Neural cell (in vitro differentiated cells): ENCODE data around the gene CDH4. TPM values are rescaled to one million over a fixed set of nuclear protein-coding genes. Genes with fewer than 3 reads are reported as not detected.

Source experiments
- H2AFZ ChIP-seq: fragments of 200-600, 300-800 bp; sonication (generic), shearing (Covaris generic); 2 replicates; pipeline ENCODE4 v1.6.0; 2014; ENCODE audit warnings: low read depth, mild to moderate bottlenecking, antibody characterized with exemption, low read length, moderate library complexity
- H3F3A ChIP-seq: fragments of 200-600 bp; shearing (Covaris generic); 2 replicates; pipeline ENCODE4 v1.6.1; 2016; ENCODE audit warnings: mild to moderate bottlenecking, moderate library complexity, mixed read lengths, antibody characterized with exemption, low read length; ENCODE audit not compliant: insufficient read depth, poor library complexity, severe bottlenecking
- H3K27ac ChIP-seq: fragments of 200-600, 300-800 bp; sonication (generic), shearing (Covaris generic); 2 replicates; pipeline ENCODE4 v1.5.1; 2014; ENCODE audit warnings: mild to moderate bottlenecking, low read length, moderate library complexity
- H3K27me3 ChIP-seq: fragments of 300-800, 200-600 bp; sonication (generic), shearing (Covaris generic); 2 replicates; pipeline ENCODE4 v1.6.0; 2014; ENCODE audit warnings: mild to moderate bottlenecking, low read depth, low read length, moderate library complexity; ENCODE audit not compliant: insufficient read depth
- H3K36me3 ChIP-seq: fragments of 300-800, 200-600 bp; sonication (generic), shearing (Covaris generic); 2 replicates; pipeline ENCODE4 v1.5.1; 2014; ENCODE audit warnings: mild to moderate bottlenecking, antibody characterized with exemption, low read length, moderate library complexity; ENCODE audit not compliant: insufficient read depth
- H3K4me2 ChIP-seq: fragments of 300-800, 200-600 bp; sonication (generic), shearing (Covaris generic); 2 replicates; pipeline ENCODE4 v1.6.0; 2014; ENCODE audit warnings: mild to moderate bottlenecking, low read length
- H3K4me3 ChIP-seq: fragments of 300-800, 200-600 bp; sonication (generic), shearing (Covaris generic); 2 replicates; pipeline ENCODE4 v1.5.1; 2014; ENCODE audit warnings: mild to moderate bottlenecking, low read length, moderate library complexity
- H3K79me2 ChIP-seq: fragments of 200-600 bp; shearing (Covaris generic); replicated peaks from 2 replicates; pipeline ENCODE4 v1.6.0; 2014; ENCODE audit warnings: mild to moderate bottlenecking, low read length, moderate library complexity; ENCODE audit not compliant: insufficient read depth
- H3K9ac ChIP-seq: fragments of 300-800, 200-600 bp; sonication (generic), shearing (Covaris generic); 2 replicates; pipeline ENCODE4 v1.6.1; 2016; ENCODE audit warnings: mild to moderate bottlenecking, low read length, mixed read lengths
- H3K9me2 ChIP-seq: fragments of 200-600 bp; shearing (Covaris generic); 2 replicates; pipeline ENCODE4 v1.6.1; 2016; ENCODE audit warnings: mild to moderate bottlenecking, low read length, mixed read lengths; ENCODE audit not compliant: insufficient read depth
- H3K9me3 ChIP-seq: fragments of 200-600, 300-800 bp; sonication (generic), shearing (Covaris generic); 2 replicates; pipeline ENCODE4 v1.6.1; 2016; ENCODE audit warnings: mild to moderate bottlenecking, mixed run types, low read length, moderate library complexity, mixed read lengths
- H4K20me1 ChIP-seq: fragments of 200-600 bp; shearing (Covaris generic); 2 replicates; pipeline ENCODE4 v1.6.1; 2016; ENCODE audit warnings: mild to moderate bottlenecking, mixed run types; ENCODE audit not compliant: insufficient read depth
- CTCF ChIP-seq: fragments of 450-650 bp; IDR thresholded peaks from 2 replicates; pipeline ENCODE4 v1.5.1; 2014; ENCODE audit warnings: antibody characterized with exemption, mild to moderate bottlenecking, moderate library complexity; ENCODE audit not compliant: poor library complexity, severe bottlenecking
- EP300 ChIP-seq: fragments of 450-650 bp; conservative IDR thresholded peaks from 2 replicates; pipeline ENCODE4 v1.6.1; 2014; ENCODE audit warnings: antibody characterized with exemption, mild to moderate bottlenecking, moderate library complexity; ENCODE audit not compliant: poor library complexity, severe bottlenecking
- EZH2 ChIP-seq: fragments of 200-600, 300-800 bp; shearing (Covaris generic), sonication (generic); IDR thresholded peaks from 2 replicates; pipeline ENCODE4 v1.6.1; 2014; ENCODE audit warnings: antibody characterized with exemption, low read length, borderline replicate concordance, mild to moderate bottlenecking; ENCODE audit not compliant: insufficient read depth, poor library complexity, severe bottlenecking
- MXI1 ChIP-seq: fragments of 450-650 bp; conservative IDR thresholded peaks from 2 replicates; pipeline ENCODE4 v1.6.1; 2014; ENCODE audit warnings: antibody characterized with exemption, mild to moderate bottlenecking; ENCODE audit not compliant: poor library complexity, severe bottlenecking
- POLR2AphosphoS5 ChIP-seq: IDR thresholded peaks from 2 replicates; pipeline ENCODE4 v1.6.1; 2012
- RAD21 ChIP-seq: fragments of 450-650 bp; conservative IDR thresholded peaks from 2 replicates; pipeline ENCODE4 v1.6.1; 2014; ENCODE audit warnings: antibody characterized with exemption, mild to moderate bottlenecking, moderate library complexity
- REST ChIP-seq: IDR thresholded peaks from 2 replicates; pipeline ENCODE4 v1.6.1; 2012; ENCODE audit warnings: borderline replicate concordance
- SMC3 ChIP-seq: fragments of 450-650 bp; conservative IDR thresholded peaks from 2 replicates; pipeline ENCODE4 v1.6.1; 2014; ENCODE audit warnings: antibody characterized with exemption, mild to moderate bottlenecking, moderate library complexity; ENCODE audit not compliant: poor library complexity
- TAF1 ChIP-seq: IDR thresholded peaks from 2 replicates; pipeline ENCODE4 v1.6.1; 2012; ENCODE audit warnings: low read depth
- polyA plus RNA-seq: library from polyadenylated mRNA; depleted of rRNA; stranded (reverse); fragments of >200 nt; gene quantifications from 2 replicates; pipeline ENCODE4 v1.2.3, GENCODE V29; 2014

The CDH4 gene
- polyA plus RNA-seq, 1 donor from 2014 or later: 24.6 TPM

GRCh38 chr20:61791995-61792394, 539.9 kb downstream of the CDH4 start:
- Histone ChIP-seq H2AFZ (no peak overlapping the region), H4K20me1 (no peaks in the 10 kb centered on the region), H3K4me3 (no peak overlapping the region), H3K27me3 (no peaks in the 10 kb centered on the region), H3K36me3 (no peaks in the 10 kb centered on the region), H3K9me3 (no peaks in the 10 kb centered on the region), H3K79me2 (no peaks in the 10 kb centered on the region), H3K9me2 (no peaks in the 10 kb centered on the region), H3K27ac (no peak overlapping the region), H3F3A (no peaks in the 10 kb centered on the region), H3K9ac (no peak overlapping the region), H3K4me2 (no peak overlapping the region)
- TF ChIP-seq TAF1: no peak
- no peak for TF ChIP-seq RAD21
- no peak for TF ChIP-seq MXI1
- TF ChIP-seq REST: no peak
- no peak for TF ChIP-seq EZH2
- no peak for TF ChIP-seq POLR2AphosphoS5
- no peak for TF ChIP-seq CTCF
- no peak for TF ChIP-seq SMC3
- TF ChIP-seq EP300: no peak

GRCh38 chr20:61795669-61796630, 543.9 kb downstream of the CDH4 start:
- no peaks in the 10 kb centered on the region for H4K20me1 ChIP-seq

More at GRCh38 chr20:61795669-61796630, 543.9 kb downstream of the CDH4 start:
- no peak for TF ChIP-seq POLR2AphosphoS5
- TF ChIP-seq EZH2: no peak
- no peak for TF ChIP-seq EP300
- TF ChIP-seq CTCF: no peak
- no peak for TF ChIP-seq MXI1
- no peak for TF ChIP-seq RAD21
- TF ChIP-seq SMC3: no peak
- TF ChIP-seq REST: no peak
- TF ChIP-seq TAF1: no peak
- Histone ChIP-seq H3K9ac (no peak overlapping the region), H3K4me2 (no peak overlapping the region), H3F3A (no peaks in the 10 kb centered on the region), H3K27ac (no peak overlapping the region), H3K9me3 (no peaks in the 10 kb centered on the region), H3K9me2 (no peaks in the 10 kb centered on the region), H2AFZ (no peak overlapping the region), H3K36me3 (no peaks in the 10 kb centered on the region), H3K79me2 (no peaks in the 10 kb centered on the region), H3K27me3 (no peaks in the 10 kb centered on the region), H3K4me3 (no peak overlapping the region)
